ENCODE measurements around the gene MFNG. TPM values are rescaled to one million over a fixed set of nuclear protein-coding genes. Genes with fewer than 3 reads are reported as not detected.

MFNG gene
- total RNA-seq, 2 donors from 2014 or later, result 21.6 to 23.0 TPM

DNA sequence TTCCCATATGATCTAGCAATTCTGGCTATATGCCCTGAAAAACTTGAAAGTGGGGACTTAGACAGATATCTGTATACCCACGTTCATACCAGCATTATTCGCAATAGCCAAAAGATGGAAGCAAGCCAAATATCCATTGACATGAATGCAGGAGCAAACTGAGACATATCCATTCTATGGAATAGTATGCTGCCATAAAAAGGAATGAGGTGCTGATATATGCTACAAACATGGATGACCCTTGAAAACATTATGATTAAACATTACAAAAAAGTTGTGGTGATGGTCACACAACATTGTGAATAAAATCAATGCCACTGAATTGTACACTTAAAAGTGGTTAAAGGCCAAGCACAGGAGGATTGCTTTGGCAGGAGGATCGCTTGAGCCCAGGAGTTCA, 25.5 kb downstream of the MFNG start:
- intact Hi-C loops (cut with DNase I), result loop anchor here in 1 of 2 donors (10.0 kb wide), 1 partner anchor 136 kb away; no protein-coding TSS in a partner anchor
- DNase-seq (ENCODE audit: low spot score), result no peak

DNA sequence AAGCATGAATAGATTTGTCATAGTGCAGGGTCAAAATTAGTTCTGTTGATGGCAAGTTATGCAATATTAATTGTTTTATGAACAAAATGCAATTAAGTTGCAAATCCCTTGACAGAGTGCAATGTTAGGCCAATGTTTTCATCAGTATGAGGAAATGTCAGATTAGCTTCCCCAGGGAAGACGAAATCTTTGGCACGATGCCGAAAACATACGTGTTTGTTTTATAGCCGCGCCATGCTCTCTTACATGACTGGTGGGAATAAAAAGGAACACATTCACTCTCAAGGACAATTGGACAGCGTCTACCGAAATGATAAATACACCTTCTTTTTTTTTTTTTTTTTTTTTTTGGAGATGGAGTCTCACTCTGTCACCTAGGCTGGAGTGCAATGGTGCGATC, 27.0 kb downstream of the MFNG start:
- no peak for DNase-seq (ENCODE audit: low spot score)
- intact Hi-C loops (cut with DNase I), result no loop called here

DNA sequence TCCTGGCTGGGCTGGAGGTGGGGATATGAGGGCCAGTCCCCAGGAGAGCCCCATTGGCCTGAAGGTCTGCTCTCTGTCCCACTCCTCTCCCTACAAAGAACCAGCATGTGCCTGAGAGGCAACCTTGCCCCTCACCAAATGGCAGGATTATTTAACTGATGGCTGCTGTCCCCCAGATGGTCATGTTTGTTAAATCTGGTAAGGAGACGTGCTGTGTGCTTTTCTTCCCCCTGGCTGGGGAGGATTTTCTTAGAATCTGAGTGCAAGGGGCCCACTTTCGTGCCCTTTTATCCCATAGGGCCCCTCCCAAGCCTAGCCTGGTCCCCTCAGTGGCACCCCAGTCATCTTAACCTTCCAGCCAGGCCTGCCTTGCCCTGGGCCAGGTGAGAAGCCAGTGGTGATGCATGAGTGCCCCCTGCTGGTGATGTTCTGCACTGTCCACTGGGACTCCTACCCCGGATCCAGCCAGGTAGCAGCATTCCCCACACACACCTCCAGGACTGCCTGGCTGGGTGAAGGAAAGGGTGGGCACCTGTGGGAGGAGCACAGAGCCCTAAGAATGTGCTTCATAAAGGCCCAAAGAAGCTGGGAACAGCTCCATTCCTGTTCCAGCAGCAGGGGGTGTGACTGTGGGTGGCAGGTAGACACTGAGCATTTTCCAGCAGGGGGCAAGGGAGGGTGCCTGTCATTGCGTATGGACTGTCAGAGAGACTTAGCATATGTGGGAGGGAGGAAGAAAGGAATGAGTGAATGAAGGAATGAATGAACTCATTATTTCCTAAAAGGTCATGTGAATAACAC, 28.9 kb downstream of the MFNG start:
- intact Hi-C loops (cut with DNase I), result no loop called here
- DNase-seq (ENCODE audit: low spot score), result peak; percentile 88

DNA sequence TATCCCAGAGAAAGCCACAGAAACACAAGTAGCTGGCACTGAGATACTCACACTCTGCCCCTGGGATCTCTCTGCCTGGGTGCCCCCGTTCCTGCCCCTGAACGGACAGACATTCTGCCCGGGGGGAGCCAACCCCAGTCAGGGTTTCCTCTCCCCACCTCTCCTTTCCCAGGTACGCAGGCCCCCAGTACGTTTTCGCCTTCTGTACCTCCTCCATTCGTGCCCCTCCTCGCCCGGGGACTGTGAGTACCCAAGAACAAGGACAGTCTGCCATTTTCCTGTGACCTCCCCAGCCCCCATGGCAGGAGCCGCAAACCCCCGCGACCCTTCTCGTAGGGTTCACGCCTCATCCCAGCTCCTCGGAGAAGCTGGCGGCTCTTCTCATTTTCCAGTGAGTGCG, 29.8 kb downstream of the MFNG start:
- no peak for DNase-seq (ENCODE audit: low spot score)
- intact Hi-C loops (cut with DNase I), result no loop called here

DNA sequence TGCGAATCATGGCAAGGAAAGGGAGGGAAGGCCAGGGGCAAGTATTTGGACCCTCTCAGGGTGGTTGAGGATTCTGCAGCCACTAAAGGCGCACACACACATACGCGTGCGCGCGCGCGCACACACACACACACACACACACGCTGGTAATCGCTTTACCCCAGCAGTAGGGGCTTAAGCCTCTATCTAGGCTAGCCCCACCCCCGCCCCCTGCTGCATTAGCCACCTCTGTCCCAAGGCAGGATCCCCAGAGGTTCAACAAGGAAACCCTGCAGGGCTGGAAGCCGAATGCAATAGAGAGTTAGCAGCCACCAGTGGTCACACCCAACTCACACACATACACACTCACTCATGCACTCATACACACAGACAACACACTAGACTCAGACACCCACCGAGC, 30.3 kb downstream of the MFNG start:
- intact Hi-C loops (cut with DNase I), result no loop called here
- DNase-seq (ENCODE audit: low spot score), result no peak

DNA sequence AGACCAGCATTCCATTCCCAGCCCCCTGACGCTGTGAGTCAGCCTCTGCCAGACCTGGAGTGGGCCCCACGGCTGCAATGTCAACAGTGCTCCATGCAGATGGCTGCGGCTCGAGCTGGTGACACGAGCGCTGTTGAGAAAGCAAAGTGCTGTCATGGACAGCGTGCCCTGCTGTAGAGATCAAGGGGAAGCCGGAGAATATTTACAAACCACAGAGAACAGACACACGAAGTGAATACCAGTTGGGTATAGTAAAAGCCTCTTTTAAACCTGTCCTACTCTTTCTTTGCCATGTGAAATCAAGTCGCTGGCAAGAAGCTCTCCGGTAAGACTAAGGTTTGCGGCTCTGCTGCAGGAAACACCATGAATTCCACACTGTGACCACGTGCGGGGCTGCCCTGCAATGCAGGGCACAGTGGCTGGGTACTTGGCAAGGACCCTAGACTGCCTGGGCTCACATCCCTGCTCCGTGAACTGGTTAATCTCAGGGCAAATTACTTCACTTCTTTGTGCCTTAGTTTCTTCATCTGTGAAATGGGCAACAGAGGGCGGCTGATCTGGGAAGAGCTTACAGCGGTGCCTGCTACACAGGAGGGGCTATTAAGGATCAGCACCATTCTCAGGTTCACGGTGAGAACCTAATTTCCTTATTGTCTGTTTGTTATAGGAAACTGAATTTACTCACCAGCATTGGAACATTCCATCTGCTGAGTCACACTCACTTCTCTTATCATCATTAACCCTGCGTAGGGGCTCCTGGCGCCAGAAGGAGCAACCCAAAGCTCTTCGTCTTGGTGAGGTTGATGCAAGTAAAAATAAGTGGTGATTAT, 31.1 kb downstream of the MFNG start:
- DNase-seq (ENCODE audit: low spot score), result no peak
- intact Hi-C loops (cut with DNase I), result no loop called here

DNA sequence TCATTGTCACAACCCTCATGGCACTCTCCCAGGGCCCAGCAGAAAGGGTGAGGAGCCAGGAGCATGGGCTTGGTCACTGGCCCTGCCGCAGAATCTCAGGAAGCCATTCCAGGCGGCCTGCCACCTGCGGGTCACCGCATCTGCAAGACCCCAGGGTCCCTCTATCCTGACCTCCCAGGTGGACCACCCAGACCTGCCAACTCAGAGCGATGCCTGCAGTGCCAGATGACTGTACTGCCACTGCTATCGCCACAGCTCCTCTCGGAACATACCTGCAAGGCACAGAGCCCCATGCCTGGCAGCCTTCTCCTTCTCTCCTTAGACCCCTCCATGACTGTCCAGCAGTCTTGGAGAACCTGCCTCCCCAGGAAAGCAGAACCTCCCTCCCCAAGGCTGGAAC, 32.5 kb downstream of the MFNG start:
- intact Hi-C loops (cut with DNase I), result no loop called here
- no peak for DNase-seq (ENCODE audit: low spot score)

DNA sequence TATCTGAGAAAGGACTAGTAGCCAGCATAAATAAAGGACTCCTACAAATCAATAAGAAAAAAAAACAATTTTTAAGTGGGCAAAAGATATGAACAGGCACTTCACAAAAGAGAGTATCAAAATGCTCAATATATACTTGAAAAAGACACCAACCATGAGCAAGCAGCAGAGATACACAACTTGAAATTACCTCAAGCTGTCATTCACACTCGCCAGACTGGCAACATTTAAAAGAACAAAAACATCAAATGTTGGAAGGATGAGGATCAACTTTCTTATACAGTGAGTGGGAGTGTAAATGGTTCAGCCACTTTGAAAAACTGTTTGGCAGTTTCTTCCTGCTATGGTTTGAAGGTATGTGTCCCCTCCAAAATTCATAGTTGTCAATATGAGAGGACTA, 35.0 kb downstream of the MFNG start:
- DNase-seq (ENCODE audit: low spot score), result no peak
- intact Hi-C loops (cut with DNase I), result no loop called here

DNA sequence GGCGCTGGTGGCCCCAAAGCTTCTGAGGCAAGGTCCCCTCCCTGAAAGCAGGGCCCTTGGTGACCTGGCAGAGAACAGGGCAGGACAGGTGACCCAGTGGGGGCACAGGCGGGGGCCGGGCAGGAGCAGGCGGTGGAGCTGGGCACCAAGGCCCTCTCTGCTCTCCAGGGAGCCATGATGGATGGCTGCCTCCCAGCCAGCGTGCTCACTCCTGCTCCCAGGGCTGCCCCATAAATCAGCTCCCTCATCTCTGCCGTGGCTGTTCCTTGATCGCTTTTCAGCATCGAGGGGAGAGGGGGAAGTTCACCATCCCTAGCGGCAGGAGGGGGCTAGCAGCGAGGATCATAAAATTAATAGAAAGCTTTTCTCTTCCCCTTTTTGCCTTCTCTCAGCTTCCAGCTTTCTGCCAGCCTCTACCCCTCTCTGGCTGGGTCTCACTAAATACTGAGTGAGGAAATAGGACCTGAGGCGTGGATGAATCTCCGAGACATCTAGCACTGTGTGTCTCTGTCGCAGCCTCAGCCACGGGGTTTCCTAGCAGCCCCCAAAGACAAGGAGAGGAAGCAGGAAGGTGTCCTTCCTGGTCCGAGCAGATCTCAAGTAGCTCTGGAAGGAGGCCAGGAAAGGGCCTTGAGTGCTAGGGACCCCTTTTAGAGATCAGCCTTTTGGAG, 36.7 kb downstream of the MFNG start:
- no peak for DNase-seq (ENCODE audit: low spot score)
- intact Hi-C loops (cut with DNase I), result no loop called here

DNA sequence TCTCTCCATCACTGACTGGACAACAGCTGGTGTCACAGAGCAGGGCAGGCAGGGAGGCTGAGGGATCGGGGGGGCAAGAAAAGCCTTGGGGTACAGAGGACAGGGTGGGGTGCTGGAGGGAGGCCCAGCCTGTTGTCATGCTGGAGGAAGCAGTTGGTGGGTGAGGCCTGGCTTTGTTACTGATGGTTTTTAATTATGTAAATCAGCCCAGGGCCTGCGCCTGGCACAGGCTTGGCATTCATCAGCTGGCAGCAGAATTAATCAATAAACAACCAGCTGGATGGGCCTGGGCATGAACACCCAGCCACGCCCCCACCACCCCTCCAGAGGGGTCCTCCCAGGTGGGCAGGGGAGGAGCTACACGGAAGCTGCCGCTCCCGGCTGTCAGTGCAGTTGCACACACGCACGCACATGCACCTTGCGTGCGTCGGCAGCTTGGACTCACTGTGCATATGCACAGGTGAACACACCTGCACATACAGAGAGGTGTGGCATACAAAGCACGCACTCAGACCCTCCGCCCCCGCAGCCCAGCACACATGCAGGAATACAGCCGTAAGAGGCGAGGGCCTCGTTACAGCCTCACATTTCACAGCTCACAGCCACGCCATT, 37.6 kb downstream of the MFNG start:
- no peak for DNase-seq (ENCODE audit: low spot score)
- intact Hi-C loops (cut with DNase I), result no loop called here

DNA sequence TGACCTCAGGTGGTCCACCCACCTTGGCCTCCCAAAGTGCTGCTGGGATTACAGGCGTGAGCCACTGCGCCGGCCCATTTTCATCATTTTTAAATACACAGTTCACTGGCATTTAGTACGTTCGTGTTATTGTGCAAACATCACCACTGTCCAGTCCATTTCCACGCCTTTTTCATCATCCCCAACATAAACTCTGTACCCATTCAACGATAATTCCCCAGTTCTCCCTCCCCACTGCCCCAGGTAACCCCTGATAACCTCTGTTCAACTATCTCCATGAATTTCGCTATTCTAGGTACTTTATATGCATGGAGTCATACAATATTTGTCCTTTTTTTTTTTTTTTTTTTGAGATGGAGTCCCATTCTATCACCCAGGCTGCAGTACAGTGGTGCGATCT, 40.7 kb downstream of the MFNG start:
- no peak for DNase-seq (ENCODE audit: low spot score)
- intact Hi-C loops (cut with DNase I), result no loop called here

DNA sequence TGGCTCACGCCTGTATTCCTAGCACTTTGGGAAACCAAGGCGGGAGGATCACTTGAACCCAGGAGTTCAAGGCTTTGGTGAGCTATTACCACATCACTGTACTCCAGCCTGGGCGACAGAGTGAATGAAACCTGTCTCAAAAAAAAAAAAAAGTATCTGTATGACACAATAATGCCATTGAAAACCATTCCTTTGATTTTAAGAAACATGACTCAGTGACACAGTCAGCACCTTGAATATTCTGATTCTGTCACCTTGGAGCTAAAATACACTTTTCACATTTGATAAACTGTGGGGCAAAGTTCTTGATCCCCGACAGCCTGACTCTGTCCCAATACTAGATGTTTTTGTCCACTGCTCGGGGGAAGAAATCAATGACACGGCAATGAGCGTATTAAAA, 42.2 kb downstream of the MFNG start:
- DNase-seq (ENCODE audit: low spot score), result no peak
- intact Hi-C loops (cut with DNase I), result no loop called here

DNA sequence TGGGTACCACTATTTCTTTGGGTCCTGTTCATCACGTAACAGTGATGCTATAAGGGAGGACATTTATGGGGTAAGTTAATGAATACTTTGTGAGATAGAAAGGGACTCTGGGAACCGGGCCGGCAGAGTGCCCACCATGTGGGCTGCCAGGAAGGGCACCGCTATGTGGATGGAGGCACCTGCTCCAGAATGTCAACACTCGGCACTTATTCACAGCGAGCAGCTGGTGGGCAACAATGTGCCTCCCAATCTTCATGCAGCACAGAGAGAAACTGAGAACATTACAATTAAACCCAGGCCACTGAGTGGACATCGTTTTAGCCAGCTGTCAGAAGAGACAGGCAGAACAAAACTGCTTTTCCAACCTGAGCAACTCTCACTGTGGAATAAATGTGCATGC, 43.1 kb downstream of the MFNG start:
- intact Hi-C loops (cut with DNase I), result no loop called here
- no peak for DNase-seq (ENCODE audit: low spot score)

DNA sequence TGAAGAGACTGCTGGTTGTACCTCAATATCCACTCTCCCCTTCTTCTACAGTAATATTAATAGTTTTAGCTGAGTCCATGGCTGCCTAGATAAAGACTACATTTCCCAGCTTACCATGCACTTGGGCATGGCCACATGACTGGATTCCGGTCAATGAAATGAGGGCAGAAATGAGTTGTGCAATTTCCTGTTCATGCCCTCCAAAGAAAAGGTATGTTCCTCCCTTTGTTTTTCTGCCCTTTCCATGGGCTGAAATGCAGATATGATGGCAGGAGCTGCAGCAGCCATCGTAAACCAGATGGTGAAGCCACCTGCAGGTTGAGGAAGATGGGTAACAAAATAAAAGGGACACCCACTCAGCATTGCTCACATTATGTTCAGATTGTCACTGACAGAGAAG, 43.6 kb downstream of the MFNG start:
- intact Hi-C loops (cut with DNase I), result no loop called here
- no peak for DNase-seq (ENCODE audit: low spot score)

DNA sequence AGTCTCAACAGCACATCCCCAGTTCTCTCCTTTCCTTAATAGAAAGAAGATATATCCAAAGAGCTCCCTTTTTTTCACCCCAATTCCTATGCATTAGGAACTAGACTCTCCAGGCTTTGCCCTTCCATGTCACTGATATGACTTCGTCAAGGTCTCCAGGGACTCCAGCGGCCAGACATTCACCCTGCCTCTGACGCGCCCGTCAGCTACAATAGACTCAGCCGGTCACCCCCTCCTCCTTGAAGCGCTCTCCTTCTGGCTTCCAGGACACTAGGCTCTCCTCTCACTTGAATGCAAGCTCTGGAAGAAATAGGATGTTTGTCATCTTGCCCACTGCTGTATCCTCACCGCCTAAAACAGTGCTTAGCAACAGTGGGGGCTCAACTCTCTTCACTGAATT, 44.0 kb downstream of the MFNG start:
- no peak for DNase-seq (ENCODE audit: low spot score)
- intact Hi-C loops (cut with DNase I), result no loop called here

DNA sequence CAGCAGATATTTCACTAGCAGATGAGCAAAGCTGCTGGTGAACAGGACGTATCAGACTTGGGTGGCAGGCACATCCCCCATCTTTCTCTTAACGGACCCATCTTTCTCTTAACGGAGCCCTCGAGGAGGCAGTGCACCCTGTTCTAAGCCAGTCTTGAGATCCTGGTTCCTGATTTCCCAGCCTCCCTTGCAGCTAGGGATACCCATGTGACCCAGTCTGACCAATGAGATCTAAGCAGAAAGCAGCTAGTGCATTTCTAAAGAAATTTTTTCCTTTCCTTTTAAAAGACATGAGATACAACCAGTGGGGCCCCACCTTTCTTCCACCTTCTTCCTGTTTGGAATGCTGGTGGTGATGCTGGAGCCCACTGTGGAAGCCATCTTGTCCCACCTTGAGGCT, 45.3 kb downstream of the MFNG start:
- DNase-seq (ENCODE audit: low spot score), result no peak
- intact Hi-C loops (cut with DNase I), result no loop called here

DNA sequence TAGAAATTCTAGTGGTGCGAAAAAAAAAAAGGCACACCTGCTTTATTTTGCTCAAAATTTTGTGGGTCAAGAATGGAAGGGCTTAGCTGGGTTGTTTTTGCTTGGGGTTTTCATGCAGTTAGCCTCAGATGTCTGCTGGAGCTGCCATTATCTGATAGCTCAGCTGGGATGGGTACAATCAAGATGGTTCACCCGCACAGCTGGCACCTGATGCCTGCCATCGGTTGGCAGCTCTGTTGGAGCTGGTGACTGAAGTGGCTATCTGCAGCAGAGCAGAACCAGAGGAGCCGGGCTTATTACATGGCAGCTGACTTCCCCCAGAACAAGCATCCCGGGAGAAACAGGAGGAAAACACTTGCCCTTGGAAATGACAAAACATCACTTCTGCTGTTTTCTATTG, 46.8 kb downstream of the MFNG start:
- DNase-seq (ENCODE audit: low spot score), result no peak

DNA sequence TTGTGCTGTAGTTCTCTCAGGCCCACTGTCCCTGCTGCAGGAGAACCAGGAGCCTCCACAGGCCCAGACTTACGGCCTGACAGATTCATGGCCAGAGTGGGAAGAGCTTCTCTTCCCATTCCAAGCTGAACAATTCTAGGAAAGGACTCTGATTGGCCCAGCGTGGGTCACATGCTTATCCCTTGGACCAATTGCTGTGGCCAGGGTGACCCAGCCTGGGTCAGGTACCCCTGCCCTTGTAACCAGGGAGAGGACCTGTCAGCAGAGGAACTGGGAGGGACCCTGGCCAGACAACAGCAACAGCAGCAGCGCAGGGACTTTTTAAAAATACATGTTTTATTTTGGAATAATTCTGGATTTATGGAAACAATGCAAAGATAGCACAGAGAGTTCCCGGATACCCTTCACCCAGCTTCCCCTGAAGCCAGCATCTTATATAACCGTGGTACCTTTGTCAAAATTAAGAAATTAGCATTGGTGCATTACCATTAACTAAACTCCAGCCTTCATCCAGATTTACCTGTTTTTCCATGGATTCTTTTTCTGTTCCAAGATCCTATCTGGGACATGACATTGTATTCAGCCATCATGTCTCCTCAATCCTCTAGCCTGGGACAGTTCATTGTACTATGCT, 50.1 kb downstream of the MFNG start:
- intact Hi-C loops (cut with DNase I), result no loop called here
- no peak for DNase-seq (ENCODE audit: low spot score)

More for the DNA sequence above, 46.8 kb downstream of the MFNG start:
- intact Hi-C loops (cut with DNase I), result no loop called here

DNA sequence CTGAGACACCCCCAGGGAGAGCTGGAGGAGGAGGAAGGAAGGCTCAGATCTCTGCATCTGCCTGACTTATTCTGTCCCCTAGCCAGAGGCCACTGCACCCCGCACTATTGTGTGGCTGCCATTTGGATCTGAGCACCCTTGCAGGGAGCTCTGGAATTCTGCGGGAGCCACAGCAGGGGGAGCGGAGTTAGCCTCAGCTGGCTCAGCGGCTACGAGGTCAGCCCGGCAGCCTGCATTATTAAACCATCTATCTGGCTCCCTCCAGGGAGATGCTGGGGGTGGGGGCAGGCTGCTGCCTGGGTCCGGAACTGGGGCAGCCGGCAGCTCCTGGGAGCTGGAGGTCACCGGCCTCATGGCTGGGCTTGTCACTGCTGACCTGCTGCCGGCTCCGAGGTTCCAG, 52.4 kb downstream of the MFNG start:
- intact Hi-C loops (cut with DNase I), result no loop called here
- DNase-seq (ENCODE audit: low spot score), result no peak

DNA sequence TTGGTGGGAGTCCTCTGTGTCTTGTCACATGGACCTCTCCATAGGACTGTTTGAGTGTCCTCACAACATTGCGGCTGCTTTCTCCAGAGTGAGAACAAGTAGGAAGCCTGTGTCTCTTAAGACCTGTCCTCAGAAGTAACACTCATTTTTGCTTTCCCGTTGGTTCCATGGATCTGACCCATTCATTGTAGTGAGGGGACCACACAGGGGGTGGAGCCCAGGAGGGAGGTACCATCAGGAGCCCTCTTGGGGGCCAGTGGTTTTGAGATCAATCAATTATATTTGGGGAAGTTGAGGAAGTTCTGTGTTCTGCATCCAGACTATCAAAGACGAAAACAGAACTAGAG, 53.5 kb downstream of the MFNG start:
- DNase-seq (ENCODE audit: low spot score), result no peak
- intact Hi-C loops (cut with DNase I), result no loop called here
